ENCODE data around the gene PCNX1.

- TF ChIP-seq CTCF (IDR thresholded peaks at IDR 0.05): no peak
- TF ChIP-seq EP300 (IDR thresholded peaks at IDR 0.05): no peak
Measured at GRCh38 chr14:70886421-70887206, 20.6 kb upstream of the PCNX1 start.

Data from tibial nerve (tissue), 4 donors.